PC-9 (cell line): ENCODE measurements around the gene RNF152.

Experiments used
- CTCF ChIP-seq: fragments of 200-600 bp; sonication (generic); conservative IDR thresholded peaks from 2 replicates; pipeline ENCODE4 v1.6.1; 2017; ENCODE audit warnings: mixed run types, antibody characterized with exemption, mild to moderate bottlenecking, moderate library complexity
- EZH2 ChIP-seq: fragments of 200-600 bp; sonication (generic); IDR thresholded peaks from 2 replicates; pipeline ENCODE4 v1.8.0; 2017; ENCODE audit warnings: antibody characterized with exemption, low read depth

- TF ChIP-seq CTCF (no peak), EZH2 (no peak)
Observed at GRCh38 chr18:61939046-61939674, 46.4 kb upstream of the RNF152 start.
